ENCODE data around the gene DHODH.

Gene DHODH

DNA sequence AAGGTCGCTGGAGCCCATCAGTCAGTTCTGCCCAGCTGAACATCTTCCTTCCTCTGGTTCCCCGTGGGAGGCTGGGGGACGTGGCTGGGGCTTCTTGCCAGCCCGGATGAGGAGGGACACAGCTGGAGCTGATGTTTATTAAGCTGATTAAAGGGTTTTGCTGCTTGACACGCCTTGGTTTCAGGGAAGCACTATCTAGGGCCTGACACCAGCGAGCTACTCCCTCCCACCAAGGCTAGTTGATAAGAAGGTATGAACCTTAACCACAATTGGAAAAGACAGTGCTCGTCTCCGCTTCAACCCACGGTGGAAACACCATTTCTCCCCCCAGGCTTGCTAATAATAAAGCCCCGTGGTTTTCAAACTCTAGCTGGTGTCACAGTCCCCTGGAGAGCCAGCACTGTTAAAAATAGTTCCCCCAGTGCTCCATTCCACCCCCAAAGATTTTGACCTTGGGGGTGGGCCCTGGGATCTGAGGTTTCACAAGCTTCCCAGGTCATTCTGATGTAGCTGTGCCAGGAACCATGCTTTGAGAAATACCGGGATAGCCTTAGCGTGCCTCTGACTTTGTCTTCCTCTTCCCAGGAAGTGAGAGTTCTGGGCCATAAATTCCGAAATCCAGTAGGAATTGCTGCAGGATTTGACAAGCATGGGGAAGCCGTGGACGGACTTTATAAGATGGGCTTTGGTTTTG, 5.5 kb downstream of the DHODH start:
- no peak for DNase-seq (ENCODE audit: low spot score)

DNA sequence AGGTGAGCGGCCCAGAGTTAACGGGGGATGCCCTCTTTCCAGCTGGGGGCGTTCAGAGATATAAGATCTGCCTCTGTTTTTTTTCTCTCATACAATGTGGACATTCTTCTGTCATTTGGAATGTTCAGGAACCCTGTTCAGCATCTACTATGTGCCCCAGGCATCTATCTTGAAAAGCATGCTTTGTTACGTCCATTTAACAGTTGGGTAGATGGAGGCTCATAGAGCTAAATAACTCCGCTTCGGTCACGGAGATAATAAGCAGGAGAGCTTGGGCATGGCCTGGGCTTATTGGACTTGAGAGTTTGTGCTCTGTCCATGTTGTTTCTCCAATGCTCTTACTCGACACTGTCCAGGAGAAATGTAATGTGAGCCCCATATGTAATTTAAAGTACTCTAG, 6.1 kb downstream of the DHODH start:
- no peak for DNase-seq (ENCODE audit: low spot score)

DNA sequence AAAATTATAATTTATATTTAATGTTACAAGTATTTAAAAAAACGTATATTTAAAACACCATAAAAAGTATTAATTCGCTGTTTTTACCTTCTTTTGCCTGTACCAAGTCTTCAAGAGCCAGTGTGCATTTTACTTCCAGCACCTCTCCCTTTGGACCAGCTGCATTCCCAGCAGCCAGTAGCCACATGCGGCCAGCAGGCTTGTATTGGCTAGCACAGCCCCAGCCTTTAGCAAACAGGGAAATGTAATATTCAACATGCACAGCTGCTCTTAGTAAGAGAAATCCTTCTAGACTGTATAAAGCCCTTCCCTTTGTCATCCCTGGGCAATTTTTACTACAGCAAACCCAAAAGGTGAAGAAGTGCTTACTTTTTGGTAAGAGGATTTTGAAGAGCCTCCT, 6.6 kb downstream of the DHODH start:
- DNase-seq (ENCODE audit: low spot score): no peak

DNA sequence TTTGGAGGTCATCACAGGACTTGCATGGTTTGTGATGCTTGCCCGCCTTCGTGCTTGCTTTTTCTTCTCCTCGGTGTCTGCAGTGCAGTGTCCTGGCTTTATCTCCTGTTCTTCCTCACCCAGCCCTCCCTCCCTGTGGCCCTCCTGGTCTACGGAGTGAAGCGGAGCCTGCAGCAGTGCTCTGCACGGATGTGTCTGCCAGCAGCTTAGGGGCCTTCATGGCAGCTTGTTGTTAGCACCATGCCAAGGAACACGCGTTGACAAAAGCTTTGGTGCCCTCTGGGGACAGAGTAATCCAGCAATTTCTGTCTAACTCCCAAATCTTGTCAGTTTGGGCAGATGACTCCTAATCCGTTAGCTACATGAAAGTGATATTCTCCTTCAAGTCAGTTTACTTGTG, 9.9 kb downstream of the DHODH start:
- DNase-seq (ENCODE audit: low spot score): no peak

DNA sequence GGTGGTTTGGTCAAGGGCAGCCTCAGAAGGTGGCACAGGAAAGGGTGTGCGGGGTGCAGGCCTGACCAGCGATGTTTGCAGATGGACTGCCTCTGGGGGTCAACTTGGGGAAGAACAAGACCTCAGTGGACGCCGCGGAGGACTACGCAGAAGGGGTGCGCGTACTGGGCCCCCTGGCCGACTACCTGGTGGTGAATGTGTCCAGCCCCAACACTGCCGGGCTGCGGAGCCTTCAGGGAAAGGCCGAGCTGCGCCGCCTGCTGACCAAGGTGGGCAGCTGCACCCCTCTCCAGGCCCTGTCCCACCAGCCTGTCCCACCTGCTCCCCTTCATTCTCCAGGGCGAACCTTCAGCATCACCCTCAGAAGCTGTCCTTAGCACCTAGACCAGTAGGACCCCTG, 12.5 kb downstream of the DHODH start:
- DNase-seq (ENCODE audit: low spot score): no peak

DNA sequence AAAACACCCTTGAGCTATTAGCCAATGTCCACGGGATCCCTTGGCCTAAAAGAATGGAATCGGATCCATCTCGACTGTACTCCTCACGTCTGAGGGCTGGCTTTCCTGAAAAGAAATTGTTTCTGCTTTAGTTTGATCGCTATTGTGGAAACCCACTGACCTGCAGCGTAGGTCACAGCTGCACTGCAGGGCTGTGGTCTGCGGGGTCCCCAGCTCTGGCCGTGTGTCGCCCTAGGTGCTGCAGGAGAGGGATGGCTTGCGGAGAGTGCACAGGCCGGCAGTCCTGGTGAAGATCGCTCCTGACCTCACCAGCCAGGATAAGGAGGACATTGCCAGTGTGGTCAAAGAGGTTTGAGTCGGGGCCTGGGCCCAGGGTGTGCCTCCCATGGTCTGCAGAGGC, 13.6 kb downstream of the DHODH start:
- DNase-seq (ENCODE audit: low spot score): no peak

DNA sequence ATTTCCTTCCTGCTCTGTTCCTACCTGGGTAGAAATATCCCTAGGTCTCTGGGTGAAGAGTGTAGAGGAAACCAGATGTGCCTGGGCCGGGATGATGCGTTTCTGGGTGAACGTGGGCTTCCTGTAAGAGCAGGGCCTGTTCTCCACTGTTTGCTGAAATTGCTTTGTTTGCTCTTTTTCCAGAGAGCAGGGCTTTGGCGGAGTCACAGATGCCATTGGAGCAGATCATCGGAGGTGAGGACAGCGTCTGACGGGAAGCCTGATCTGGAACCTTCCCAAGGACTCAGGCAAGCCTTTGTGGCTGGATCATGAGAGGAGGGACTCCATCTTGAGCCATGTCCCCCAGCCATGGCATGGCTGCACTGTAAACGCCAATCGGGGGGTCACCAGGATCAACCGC, 15.4 kb downstream of the DHODH start:
- DNase-seq (ENCODE audit: low spot score): no peak

DNA sequence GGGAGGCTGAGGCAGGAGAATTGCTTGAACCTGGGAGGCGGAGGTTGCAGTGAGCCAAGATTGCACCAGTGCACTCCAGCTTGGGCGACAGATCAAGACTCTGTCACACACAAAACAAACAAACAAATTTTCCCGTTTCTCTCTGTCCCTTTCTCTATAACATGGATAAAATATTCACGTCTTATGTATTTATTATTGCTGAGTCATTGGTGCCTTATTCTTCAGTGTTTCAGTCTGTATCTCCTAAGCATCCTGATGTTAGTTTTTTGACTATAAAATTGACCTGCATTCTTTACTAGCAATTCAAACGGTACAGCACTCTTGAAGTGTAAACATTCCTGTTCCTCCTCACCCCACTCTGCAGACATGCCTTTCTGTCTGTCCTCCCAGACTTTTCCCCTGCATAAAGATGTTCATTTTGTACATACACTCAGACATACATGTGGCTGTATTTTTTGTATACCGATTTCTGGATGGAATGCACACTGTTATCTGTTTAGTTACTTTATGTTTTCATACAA, 16.4 kb downstream of the DHODH start:
- DNase-seq (ENCODE audit: low spot score): no peak

DNA sequence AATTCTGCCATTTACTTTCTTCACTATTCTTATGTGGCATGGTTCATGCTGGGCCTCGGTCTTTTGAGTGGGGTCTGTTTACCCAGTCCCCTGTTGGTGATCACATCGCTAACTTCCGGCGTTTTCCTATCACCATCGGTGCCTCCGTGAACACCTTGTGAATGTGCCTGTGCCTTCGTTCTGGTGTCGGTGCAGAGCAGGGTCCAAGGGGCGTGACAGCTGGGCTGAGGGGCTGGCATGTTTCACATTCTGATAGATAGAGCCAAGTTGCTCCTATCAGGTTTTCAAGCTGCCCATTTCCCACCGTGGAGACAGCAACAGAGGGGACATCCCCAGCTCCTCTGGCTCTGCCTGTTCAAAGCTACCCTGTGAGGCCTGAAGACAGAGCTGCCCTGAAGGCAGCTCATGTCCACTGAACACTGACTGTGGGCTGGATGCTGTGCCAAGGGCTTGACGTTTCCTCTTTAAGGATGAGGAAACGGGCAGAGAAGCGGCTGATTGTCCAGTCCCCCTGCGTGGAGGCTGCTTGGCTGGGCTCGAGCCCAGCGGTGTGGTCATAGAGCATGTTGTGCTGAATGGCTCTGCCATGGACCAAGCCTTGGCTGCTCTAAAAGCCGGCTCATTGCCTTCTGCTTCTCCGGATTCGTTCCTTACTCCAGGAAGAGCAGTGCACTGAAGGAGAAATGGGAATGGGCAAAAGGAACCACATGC, 17.0 kb downstream of the DHODH start:
- no peak for DNase-seq (ENCODE audit: low spot score)

DNA sequence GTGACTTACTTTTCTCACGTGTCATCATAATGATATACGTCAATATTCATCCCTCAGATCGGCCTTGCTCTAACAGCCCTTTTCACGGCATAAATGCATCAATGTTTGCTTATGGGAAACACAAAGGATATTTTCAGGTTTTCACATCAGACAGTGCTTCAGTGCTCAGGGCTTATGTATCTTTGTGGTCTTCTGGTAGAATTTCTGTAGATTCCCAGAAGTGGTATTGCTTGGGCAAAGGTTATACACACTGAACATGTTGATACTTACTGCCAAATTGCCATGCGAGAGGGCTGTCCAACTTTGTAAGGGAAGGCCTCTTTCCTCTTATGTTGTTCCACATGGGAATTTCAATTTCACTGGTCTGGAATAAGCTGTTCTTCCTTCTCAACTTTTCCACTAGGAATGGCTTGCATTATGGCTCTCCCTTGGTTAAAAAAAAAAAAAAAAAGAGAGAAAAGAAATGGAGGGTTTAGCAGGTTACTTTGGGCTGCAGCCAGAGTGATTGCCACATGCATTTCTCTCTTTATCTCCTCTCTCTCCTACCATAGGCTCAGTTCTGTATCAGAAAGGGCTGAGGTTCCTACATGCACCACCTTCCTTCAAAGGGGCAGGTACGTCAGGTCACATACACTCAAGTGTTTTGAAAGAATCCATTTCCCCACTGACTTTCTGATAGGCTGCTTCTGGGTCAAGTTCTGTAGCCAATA, 19.3 kb downstream of the DHODH start:
- DNase-seq (ENCODE audit: low spot score): no peak

DNA sequence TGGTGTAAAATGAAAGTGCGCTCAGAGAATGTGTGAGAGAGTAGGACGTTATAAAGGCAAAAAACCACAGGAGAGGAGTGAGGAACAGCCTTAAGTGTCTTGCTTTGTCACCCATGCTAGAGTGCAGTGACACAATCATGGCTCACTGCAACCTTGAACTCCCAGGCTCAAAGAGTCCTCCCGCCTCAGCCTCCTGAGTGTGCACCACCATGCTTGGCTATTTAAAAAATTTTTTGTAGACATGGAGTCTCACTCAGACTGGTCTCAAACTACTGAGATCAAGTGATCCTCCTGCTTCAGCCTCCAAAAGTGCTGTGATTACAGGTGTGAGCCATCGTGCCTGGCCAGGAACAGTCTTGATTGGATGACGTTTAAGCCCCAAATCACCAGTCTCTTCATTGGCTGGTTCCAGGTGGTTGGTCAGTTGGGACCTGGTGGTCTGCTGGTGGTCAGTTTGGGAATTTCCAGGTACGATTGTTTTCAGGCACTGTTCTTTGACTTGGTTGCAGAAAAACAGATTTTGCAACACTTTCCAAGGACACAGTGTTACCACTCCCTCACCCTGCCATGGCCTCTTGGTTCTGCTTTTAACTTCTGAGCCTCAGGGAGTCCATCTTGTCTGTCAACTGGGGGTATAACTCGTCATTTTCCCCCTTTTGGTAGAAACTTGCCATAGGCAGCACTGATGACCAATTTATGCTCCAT, 21.2 kb downstream of the DHODH start:
- no peak for DNase-seq (ENCODE audit: low spot score)

DNA sequence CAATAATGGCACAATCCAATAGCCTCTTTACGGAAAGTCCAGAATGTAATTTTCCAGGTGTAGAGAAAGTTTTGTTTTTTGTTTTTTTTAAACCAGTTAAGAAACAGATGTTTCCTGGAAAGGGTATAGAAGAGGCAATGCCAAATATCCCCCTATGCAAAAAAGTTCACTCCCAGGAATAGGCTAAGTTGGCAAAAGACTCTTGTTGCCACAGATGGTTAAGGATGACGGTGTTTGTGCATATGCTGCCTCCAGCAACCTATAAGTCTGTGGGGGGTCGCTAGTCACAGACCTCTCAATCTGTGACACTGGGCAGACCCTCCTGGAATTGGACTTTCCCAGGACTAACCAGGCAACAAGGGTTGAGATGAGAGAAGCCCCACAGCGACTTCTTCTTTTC, 24.9 kb downstream of the DHODH start:
- no peak for DNase-seq (ENCODE audit: low spot score)

DNA sequence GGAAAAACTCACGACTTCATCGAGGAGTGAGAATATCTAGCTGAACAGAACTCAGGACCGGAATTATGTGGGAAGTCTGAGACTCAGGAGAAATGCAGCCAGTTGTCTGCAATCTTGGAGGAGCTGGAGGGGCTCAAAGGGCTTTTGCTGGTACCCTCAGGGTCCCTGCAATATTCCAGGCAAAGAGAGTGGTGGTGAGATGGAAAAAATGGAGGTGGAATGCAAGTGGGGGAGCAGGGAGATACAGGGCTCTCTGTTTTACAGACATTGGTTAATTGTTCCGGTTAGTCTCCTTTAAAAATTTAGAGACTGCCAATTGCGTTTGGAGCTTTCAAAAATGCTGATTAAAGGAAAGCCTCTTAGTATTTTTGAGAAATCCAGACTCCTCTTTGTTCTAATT, 27.6 kb downstream of the DHODH start:
- no peak for DNase-seq (ENCODE audit: low spot score)

DNA sequence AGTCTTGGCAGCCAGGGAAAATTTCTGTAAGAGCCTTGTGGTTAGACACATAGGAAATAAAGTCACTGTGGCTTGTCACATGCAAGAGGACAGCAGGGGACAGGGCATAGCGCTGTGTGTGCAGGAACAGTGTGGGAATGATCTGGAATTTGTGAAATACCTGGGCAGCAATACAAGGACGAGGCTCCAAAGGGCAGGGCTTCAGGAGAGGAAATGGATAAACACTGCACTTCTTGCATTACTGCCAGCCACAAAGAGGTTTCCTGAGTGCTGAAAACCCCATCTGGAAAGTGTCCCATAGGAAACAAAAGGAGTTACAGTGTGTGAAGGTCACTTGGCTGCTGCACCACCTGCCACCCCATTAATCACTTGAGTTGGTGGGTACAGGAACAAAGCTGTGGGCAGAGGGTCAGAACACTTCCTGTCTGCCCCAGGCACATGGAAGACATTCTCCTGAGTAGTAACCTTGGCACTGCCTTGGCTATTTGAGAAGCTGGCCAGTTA, 33.7 kb downstream of the DHODH start:
- DNase-seq (ENCODE audit: low spot score): no peak

DNA sequence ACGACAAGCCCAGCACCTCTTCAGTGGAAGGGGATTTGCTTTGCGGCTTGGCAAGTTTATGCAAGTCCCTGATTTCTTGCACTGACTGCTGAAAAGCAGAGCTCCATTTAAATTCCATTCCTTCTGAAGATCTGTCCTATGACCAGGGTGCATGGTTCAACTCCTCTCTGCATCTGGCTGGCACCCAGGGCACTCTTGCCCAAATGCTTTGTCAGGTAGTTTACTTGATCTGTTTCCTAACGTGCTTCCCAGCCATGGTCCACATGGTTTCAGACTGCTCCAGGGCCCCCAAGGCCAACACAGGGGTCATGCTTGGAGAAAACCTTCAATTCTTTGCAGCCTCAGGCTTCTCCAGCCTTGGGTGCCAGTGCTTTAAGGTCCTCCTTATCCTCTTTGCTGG, 34.5 kb downstream of the DHODH start:
- DNase-seq (ENCODE audit: low spot score): no peak

DNA sequence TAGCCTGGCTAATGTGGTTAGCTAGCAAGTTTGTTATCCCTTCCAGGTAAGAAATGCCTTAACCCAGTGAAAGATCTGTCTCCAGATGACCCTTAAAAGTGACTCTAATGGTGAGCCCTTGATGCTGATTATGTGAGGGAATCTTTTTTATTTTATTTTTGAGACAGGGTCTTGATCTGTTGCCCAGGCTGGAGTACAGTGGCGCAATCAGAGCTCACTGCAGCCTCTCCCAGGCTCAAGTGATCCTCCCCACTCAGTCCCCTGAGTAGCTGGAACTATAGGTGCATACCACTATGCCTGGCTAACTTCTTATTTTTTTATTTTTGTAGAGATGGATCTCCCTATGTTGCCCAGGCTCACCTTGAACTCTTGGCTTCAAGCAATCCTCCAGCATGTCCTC, 35.0 kb downstream of the DHODH start:
- no peak for DNase-seq (ENCODE audit: low spot score)

DNA sequence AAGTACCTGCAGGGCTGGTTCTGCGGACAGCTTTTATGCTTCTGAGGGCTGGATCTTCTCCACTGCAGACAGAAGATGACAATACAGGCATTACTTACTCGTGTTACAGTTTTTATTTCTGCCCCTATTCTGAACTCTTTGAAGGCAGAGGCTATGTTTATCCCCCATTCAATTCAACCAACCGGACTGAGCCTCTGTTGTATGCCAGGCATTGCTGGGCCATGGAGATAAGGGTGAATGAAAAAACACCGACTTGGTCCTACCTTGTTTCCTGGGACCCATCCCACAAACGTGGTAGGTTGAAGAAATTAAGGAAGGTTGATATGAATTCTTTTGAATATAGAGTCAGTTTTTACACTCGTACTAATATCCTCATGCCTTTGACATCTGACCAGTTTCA, 35.8 kb downstream of the DHODH start:
- no peak for DNase-seq (ENCODE audit: low spot score)

DNA sequence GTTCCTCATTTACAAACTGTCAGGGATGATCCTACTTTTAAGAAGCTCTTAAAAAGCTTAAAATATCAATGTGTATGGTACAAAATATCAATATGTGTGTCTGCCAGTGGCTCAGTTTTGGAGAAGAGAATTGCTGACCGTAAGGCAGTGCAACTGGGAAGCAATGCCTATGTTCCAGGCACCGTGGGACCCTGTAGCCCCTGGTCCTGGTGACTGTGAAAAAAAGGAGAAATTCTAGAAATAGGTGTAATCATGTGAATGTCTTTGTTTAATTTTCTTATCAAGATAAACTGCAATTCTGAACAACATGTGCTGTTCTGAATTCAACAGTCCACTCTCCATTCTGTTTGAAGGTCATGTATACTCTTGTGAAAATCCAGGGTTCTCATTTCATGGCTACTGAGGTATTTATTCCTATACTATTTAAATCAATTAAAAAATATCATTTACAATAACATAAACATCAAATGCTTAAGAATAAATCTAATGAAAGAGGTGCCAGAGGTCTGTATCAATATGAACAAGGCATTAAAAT, 36.3 kb downstream of the DHODH start:
- no peak for DNase-seq (ENCODE audit: low spot score)

DNA sequence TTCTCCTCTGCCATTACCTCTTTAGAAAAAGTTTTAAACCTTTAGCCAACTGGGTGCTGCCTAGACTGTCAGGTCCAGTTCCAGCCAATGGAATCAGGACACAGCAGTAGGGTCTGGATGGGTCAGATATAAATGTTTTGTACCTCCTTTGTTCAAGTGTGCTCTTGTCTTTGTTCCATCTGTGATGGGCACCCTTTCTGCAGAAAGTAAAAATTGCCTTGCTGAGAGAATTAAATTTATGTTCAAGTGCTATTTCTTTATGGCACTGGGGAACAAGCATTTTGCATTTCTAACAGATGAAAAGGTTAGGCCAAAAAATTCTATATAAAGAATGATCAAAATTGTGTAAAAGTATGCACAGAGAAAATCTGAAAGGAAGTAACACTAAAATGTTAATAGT, 40.6 kb downstream of the DHODH start:
- DNase-seq (ENCODE audit: low spot score): no peak

DNA sequence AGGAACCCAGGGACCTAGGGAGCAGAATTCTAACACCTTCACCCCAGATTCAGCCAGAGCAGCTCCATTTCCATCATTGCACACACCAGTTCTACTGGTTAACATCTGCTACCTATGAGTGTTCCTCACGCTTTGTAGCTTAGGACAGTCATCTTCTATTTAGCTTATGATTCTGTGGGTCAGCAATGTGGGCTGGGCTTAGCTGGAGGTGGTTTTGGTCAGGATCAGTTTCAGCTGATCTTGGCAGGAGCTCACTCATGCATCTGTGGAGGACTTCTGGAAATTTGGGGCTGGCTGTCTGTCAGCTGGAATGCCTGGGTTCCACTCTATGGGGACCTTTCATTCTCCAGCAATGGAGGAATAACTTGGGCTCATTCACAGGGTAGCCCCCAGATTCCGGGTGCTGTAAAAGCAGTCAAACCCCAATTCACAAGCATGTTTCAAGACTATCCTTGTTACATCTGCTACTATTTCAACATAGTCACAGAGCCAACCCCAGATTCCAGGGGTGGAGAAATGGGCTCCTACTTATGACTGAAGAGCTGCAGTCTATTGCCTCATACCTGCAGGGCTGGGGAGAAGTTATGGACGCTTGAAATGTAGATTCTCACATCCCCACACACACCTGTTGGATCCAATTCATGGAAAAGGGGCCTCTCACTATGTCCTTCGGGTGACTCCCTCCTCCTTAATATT, 42.4 kb downstream of the DHODH start:
- DNase-seq (ENCODE audit: low spot score): no peak

DNA sequence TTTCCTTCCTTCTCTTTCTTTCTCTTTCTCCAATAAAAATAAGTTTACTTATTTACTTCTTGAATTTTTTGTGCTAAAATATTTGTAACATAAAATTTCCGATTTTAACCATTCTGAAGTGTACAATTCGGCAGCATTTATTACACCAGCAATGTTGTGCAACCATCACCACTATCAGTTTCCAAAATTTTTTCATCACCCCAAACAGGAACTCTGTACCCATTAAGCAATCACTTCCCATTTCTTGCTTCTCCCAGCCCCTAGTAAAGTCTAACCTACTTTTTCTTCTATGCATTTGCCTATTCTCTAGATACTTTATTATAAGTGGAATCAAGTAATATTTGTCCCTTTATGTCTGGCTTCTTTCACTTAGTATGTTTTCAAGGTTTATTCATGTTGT, 43.3 kb downstream of the DHODH start:
- no peak for DNase-seq (ENCODE audit: low spot score)

Data from activated CD4-positive, alpha-beta T cell treated with anti-CD3 and anti-CD28 coated beads, Interleukin-2, Interleukin-4, amounts not matched to agents 100 ng/mL and 50 ng/mL, durations not matched to agents 16 hours and 8 hours (primary cell).